ENCODE data around the gene SPATA31C1. TPM values are rescaled to one million over a fixed set of nuclear protein-coding genes. Genes with fewer than 3 reads are reported as not detected.

SPATA31C1 gene
- total RNA-seq, 1 donor from 2014 or later = 0.07 TPM

- H3K36me3 Mint-ChIP-seq = no peaks in the 10 kb centered on the region
- no peaks in the 10 kb centered on the region for H3K9me3 Mint-ChIP-seq
- H3K4me1 Mint-ChIP-seq (ENCODE audit: unreplicated experiment) = no peaks in the 10 kb centered on the region
- no peak overlapping the region for H3K27ac Mint-ChIP-seq
- TF ChIP-seq, protein P1, sequence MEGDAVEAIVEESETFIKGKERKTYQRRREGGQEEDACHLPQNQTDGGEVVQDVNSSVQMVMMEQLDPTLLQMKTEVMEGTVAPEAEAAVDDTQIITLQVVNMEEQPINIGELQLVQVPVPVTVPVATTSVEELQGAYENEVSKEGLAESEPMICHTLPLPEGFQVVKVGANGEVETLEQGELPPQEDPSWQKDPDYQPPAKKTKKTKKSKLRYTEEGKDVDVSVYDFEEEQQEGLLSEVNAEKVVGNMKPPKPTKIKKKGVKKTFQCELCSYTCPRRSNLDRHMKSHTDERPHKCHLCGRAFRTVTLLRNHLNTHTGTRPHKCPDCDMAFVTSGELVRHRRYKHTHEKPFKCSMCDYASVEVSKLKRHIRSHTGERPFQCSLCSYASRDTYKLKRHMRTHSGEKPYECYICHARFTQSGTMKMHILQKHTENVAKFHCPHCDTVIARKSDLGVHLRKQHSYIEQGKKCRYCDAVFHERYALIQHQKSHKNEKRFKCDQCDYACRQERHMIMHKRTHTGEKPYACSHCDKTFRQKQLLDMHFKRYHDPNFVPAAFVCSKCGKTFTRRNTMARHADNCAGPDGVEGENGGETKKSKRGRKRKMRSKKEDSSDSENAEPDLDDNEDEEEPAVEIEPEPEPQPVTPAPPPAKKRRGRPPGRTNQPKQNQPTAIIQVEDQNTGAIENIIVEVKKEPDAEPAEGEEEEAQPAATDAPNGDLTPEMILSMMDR (conservative IDR thresholded peaks at IDR 0.05) = no peak
- H3K27me3 Mint-ChIP-seq = no peaks in the 10 kb centered on the region
- DNase-seq (ENCODE audit: extremely low spot score, unreplicated experiment) = no peak
- no peak overlapping the region for H3K4me3 Mint-ChIP-seq
These were observed 26.3 kb downstream of the SPATA31C1 start for GRCh38 chr9:87944096-87944495.

DNA sequence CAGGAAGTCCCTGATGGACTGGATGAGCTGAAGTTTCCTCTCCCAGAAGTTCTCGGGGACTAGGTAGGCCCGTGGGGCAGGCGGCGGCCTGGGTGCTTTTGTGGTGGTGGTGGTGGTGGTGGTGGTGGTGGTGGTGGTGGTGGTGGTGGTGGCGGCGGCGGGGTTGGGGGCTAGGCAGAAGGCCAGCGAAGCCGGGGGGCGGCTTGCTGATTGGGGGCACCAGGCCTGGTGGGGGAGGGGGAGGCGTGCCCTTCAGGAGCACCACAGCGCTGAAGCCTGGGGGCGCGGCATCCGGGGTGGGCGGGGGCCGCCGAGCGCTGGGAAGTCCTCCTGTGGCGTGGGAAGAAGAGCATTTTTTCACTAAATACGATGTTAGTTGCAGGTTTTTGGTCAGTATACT lies 26.9 kb downstream of the SPATA31C1 start:
- no peaks in the 10 kb centered on the region for H3K27me3 Mint-ChIP-seq
- no peaks in the 10 kb centered on the region for H3K9me3 Mint-ChIP-seq
- no peaks in the 10 kb centered on the region for H3K36me3 Mint-ChIP-seq
- TF ChIP-seq, protein P1 (conservative IDR thresholded peaks at IDR 0.05) = no peak
- no peak overlapping the region for H3K27ac Mint-ChIP-seq
- H3K4me1 Mint-ChIP-seq (ENCODE audit: unreplicated experiment) = no peaks in the 10 kb centered on the region
- H3K4me3 Mint-ChIP-seq = no peak overlapping the region
- no peak for DNase-seq (ENCODE audit: extremely low spot score, unreplicated experiment)

- peaks cover 5% of the 10 kb centered on the region for H3K9me3 Mint-ChIP-seq
- no peak overlapping the region for H3K27ac Mint-ChIP-seq
- no peaks in the 10 kb centered on the region for H3K36me3 Mint-ChIP-seq
- H3K27me3 Mint-ChIP-seq = no peaks in the 10 kb centered on the region
- no peaks in the 10 kb centered on the region for H3K4me1 Mint-ChIP-seq (ENCODE audit: unreplicated experiment)
- TF ChIP-seq, protein P1 (conservative IDR thresholded peaks at IDR 0.05) = no peak
- no peak overlapping the region for H3K4me3 Mint-ChIP-seq
- DNase-seq (ENCODE audit: extremely low spot score, unreplicated experiment) = no peak
These were observed 32.5 kb downstream of the SPATA31C1 start for GRCh38 chr9:87950296-87950695.

DNA sequence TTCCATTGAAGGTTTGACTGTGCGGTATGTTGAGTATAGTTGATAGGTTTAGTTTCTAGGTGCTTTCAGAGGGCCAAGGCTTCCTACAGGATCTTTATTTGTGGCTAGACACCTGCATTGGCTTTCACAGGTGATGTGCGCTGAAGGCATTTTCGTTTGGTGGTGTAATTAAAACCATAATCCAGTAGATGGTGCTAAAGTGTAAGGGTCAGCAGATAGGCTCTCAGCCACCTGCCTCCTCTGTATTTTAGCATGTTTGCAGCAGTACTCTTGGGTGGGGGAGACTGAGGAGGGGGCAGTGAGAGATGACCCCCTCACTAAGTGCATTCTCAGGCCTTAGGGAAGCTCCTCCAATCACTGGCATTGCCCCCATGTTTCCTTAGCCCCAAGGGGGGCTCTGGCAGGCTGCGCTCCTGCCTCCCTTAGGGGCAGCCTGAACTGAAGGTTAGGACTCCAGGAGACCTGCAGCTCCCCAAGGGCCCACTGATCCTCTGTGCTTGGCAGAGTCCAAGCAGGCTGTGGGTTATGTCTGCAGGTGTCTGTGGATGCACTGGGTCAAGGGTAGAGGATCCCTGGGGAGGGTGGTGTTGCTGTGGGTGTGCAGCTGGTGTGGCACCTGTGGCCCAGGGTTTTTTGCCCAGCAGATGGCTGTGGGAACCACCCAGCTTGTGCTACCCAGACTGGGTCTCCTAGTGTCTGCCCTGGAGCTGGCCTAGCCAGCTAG lies 33.2 kb downstream of the SPATA31C1 start:
- TF ChIP-seq, protein P1 (conservative IDR thresholded peaks at IDR 0.05) = peak; percentile 78
- H3K27me3 Mint-ChIP-seq = no peaks in the 10 kb centered on the region

GRCh38 chr9:87954230-87954629 lies 36.5 kb downstream of the SPATA31C1 start:
- H3K36me3 Mint-ChIP-seq = no peaks in the 10 kb centered on the region
- no peak overlapping the region for H3K4me3 Mint-ChIP-seq
- TF ChIP-seq, protein P1 (conservative IDR thresholded peaks at IDR 0.05) = no peak
- no peak overlapping the region for H3K27ac Mint-ChIP-seq
- no peaks in the 10 kb centered on the region for H3K4me1 Mint-ChIP-seq (ENCODE audit: unreplicated experiment)
- DNase-seq (ENCODE audit: extremely low spot score, unreplicated experiment) = no peak
- peaks cover 6% of the 10 kb centered on the region for H3K9me3 Mint-ChIP-seq
- no peaks in the 10 kb centered on the region for H3K27me3 Mint-ChIP-seq

More for the DNA sequence above, 33.2 kb downstream of the SPATA31C1 start:
- no peaks in the 10 kb centered on the region for H3K36me3 Mint-ChIP-seq
- H3K4me1 Mint-ChIP-seq (ENCODE audit: unreplicated experiment) = no peaks in the 10 kb centered on the region
- DNase-seq (ENCODE audit: extremely low spot score, unreplicated experiment) = no peak
- H3K9me3 Mint-ChIP-seq = peaks cover 5% of the 10 kb centered on the region
- H3K4me3 Mint-ChIP-seq = no peak overlapping the region
- no peak overlapping the region for H3K27ac Mint-ChIP-seq

Data from type B pancreatic cell (in vitro differentiated cells).